Stimulated activated naive CD8-positive, alpha-beta T cell treated with anti-CD3 and anti-CD28 coated beads, Interleukin-15, Interleukin-2, amounts not matched to agents 100 ng/mL and 50 ng/mL, for 24 hours (primary cell): Measurements from ENCODE around the gene KIR2DL3.
"Not testable (repeated sequence)": the region's sequence is repeated elsewhere in the genome, so short reads cannot be mapped to it uniquely, and the experiment has no call there.

Source experiments
- H3K27ac Mint-ChIP-seq: one replicate; pipeline ENCODE4 v1.8.0; 2021; ENCODE audit warnings: mild to moderate bottlenecking, mixed read lengths
- H3K27me3 Mint-ChIP-seq: one replicate; pipeline ENCODE4 v1.8.0; 2021; ENCODE audit warnings: mixed read lengths
- H3K36me3 Mint-ChIP-seq: one replicate; pipeline ENCODE4 v1.8.0; 2021; ENCODE audit warnings: low read depth, mixed read lengths
- H3K4me1 Mint-ChIP-seq: one replicate; pipeline ENCODE4 v1.8.0; 2021; ENCODE audit warnings: low read depth, mixed read lengths
- H3K4me3 Mint-ChIP-seq: one replicate; pipeline ENCODE4 v1.8.0; 2021; ENCODE audit warnings: mild to moderate bottlenecking, mixed read lengths
- H3K9me3 Mint-ChIP-seq: one replicate; pipeline ENCODE4 v1.8.0; 2021; ENCODE audit warnings: mixed read lengths

The KIR2DL3 gene

DNA sequence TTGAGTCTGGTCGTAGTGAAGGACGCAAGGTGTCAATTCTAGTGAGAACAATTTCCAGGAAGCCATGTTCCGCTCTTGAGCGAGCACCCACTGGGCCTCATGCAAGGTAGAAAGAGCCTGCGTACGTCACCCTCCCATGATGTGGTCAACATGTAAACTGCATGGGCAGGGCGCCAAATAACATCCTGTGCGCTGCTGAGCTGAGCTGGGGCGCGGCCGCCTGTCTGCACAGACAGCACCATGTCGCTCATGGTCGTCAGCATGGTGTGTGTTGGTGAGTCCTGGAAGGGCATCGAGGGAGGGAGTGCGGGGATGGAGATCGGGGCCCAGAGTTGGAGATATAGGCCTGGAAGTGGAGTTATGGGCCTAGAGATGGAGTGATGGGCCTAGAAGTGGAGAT lies at the start of gene KIR2DL3:
Gene KIR2DL3, plus strand, starts transcription at position 208 of the 400 bp plus-strand sequence. Its CDS starts 33 bp downstream, at position 241.
- not testable (repeated sequence) for H3K9me3 Mint-ChIP-seq, H3K27ac Mint-ChIP-seq

DNA sequence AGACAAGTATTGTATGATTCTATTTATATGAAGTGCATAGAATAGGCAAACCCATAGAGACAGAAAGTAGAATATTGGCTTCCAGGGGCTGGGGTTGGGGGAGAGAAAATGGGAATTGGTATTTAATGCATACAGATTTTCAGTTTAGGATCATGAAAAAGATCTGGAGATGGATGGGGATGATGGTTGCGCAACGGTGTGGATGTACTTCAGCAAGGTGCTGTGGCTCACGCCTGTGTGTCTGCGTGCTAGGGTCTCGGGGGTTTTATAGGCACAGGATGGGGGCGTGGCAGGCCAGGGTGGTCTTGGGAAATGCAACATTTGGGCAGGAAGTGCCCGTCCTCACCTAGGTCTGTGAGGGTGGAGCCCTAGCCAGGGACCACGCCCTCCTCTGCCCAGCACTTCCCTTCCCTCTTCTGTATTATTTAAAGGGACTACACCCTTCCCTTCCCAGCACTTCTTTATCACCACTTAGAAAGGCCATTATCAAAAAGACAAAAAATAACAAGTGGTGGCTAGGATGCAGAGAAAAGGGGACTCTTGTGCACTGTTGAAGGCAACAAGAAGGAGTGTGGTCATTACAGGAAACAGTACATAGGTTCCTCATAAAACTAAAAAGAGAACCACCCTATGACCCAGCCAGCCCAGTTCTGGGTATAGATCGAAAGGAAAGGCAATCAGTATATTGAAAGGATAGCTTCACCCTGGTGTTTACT lies 46.6 kb upstream of the KIR2DL3 start:
- H3K4me1 Mint-ChIP-seq: no peaks in the 10 kb centered on the region
- peaks cover 38% of the 10 kb centered on the region for H3K27me3 Mint-ChIP-seq
- H3K27ac Mint-ChIP-seq: no peak overlapping the region
- no peaks in the 10 kb centered on the region for H3K36me3 Mint-ChIP-seq
- no peaks in the 10 kb centered on the region for H3K9me3 Mint-ChIP-seq
- no peak overlapping the region for H3K4me3 Mint-ChIP-seq

More for the DNA sequence above, at the start of gene KIR2DL3:
- H3K27me3 Mint-ChIP-seq, H3K4me1 Mint-ChIP-seq, H3K36me3 Mint-ChIP-seq, H3K4me3 Mint-ChIP-seq: not testable (repeated sequence)

DNA sequence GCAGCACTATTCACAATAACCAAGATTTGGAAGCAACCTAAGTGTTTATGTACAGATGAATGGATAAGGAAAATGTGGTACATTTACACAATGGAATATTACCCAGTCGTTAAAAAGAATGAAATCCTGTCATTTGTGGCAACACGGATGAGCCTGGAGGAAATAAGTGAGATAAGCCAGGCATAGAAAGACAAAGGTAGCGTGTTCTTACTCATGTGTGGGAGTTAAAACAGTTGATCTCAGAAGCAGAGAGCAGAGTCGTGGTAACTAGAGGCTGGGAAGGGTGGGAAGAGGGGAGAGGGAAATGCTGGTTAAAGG lies 46.1 kb upstream of the KIR2DL3 start:
- Mint-ChIP-seq H3K27me3 (peaks cover 38% of the 10 kb centered on the region), H3K27ac (no peak overlapping the region), H3K9me3 (no peaks in the 10 kb centered on the region), H3K4me3 (no peak overlapping the region), H3K4me1 (no peaks in the 10 kb centered on the region), H3K36me3 (no peaks in the 10 kb centered on the region)

- Mint-ChIP-seq H3K4me1 (no peaks in the 10 kb centered on the region), H3K27ac (no peak overlapping the region), H3K4me3 (no peak overlapping the region), H3K27me3 (peaks cover 40% of the 10 kb centered on the region), H3K9me3 (no peaks in the 10 kb centered on the region), H3K36me3 (no peaks in the 10 kb centered on the region)
Observed at GRCh38 chr19:54694648-54695047, 43.7 kb upstream of the KIR2DL3 start.

DNA sequence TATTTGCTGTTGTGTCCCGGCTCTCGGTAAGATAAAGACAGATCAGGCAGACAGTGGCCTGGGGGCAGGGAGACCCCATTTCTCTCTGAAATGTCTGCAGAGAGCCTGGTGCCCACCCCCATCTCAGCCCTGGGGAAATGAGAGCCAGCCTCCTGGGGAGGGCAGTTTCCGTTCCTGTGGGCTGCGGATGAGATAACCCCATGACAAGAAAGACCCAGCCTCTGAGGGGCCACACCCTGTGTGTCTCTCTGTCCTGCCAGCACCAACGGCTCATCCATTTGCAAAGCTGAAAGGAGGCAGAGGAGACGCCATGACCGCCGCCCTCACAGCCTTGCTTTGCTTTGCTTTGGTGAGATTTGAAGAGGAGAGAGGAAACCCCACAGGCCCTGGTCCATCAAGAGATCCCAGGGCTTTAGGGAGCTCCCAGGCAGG lies 42.2 kb upstream of the KIR2DL3 start:
- Mint-ChIP-seq H3K4me3 (no peak overlapping the region), H3K36me3 (no peaks in the 10 kb centered on the region), H3K9me3 (no peaks in the 10 kb centered on the region), H3K27me3 (peaks cover 45% of the 10 kb centered on the region), H3K27ac (no peak overlapping the region), H3K4me1 (no peaks in the 10 kb centered on the region)

- peaks cover 45% of the 10 kb centered on the region for H3K27me3 Mint-ChIP-seq
- no peaks in the 10 kb centered on the region for H3K4me1 Mint-ChIP-seq
- H3K4me3 Mint-ChIP-seq: no peak overlapping the region
- H3K36me3 Mint-ChIP-seq: no peaks in the 10 kb centered on the region
- no peak overlapping the region for H3K27ac Mint-ChIP-seq
- no peaks in the 10 kb centered on the region for H3K9me3 Mint-ChIP-seq
Observed at GRCh38 chr19:54696766-54697165, 41.5 kb upstream of the KIR2DL3 start.

- not testable (repeated sequence) for H3K9me3 Mint-ChIP-seq, H3K4me3 Mint-ChIP-seq, H3K4me1 Mint-ChIP-seq, H3K36me3 Mint-ChIP-seq, H3K27ac Mint-ChIP-seq
- peaks cover 40% of the 10 kb centered on the region for H3K27me3 Mint-ChIP-seq
Observed at GRCh38 chr19:54697716-54698115, 40.6 kb upstream of the KIR2DL3 start.

GRCh38 chr19:54704928-54705327 lies 33.4 kb upstream of the KIR2DL3 start:
- peaks cover 18% of the 10 kb centered on the region for H3K27me3 Mint-ChIP-seq
- H3K4me1 Mint-ChIP-seq: no peaks in the 10 kb centered on the region
- H3K27ac Mint-ChIP-seq: no peak overlapping the region
- no peaks in the 10 kb centered on the region for H3K36me3 Mint-ChIP-seq
- no peak overlapping the region for H3K4me3 Mint-ChIP-seq
- H3K9me3 Mint-ChIP-seq: no peaks in the 10 kb centered on the region

DNA sequence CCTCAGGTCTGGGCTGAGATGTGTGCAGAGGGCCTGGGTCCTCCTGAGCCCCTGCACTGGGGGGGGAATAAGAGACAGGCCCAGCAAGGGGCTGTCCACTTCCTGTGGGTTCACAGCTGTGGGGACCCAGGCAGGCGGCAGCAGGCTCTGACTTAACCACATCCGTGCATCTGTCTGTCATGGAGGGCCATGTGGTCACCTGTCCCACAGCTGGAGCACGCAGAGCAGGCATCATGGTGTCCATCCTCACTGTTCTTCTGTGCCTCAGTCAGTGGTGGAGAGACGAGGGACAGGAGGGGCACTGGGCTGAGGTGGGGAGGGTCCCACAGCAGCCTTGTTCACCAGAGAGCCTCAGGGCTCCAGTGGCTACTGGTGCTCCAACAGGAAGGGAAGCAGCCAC lies 30.4 kb upstream of the KIR2DL3 start:
- H3K27me3 Mint-ChIP-seq: peaks cover 5% of the 10 kb centered on the region
- H3K9me3 Mint-ChIP-seq: no peaks in the 10 kb centered on the region
- H3K4me3 Mint-ChIP-seq: no peak overlapping the region
- no peaks in the 10 kb centered on the region for H3K4me1 Mint-ChIP-seq
- H3K27ac Mint-ChIP-seq: no peak overlapping the region
- H3K36me3 Mint-ChIP-seq: no peaks in the 10 kb centered on the region

DNA sequence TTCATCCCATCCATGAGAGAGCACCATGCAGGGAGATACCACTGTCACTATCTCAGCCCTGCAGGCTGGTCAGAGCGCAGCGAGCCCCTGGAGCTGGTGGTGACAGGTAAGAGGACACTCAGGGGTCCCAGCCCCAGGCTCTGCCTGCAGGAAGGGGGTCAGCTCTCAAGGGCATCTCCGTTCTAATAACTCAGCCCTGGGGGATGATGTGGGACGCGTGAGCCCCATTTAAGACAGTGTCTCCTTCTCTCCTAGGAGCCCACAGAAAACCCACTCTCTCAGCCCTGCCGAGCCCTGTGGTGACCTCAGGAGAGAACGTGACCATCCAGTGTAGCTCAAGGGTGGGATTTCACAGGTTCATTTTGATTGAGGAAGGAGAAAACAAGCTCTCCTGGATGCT lies 29.5 kb upstream of the KIR2DL3 start:
- no peak overlapping the region for H3K27ac Mint-ChIP-seq
- H3K36me3 Mint-ChIP-seq: no peaks in the 10 kb centered on the region
- H3K27me3 Mint-ChIP-seq: peaks cover 12% of the 10 kb centered on the region
- no peaks in the 10 kb centered on the region for H3K4me1 Mint-ChIP-seq
- no peaks in the 10 kb centered on the region for H3K9me3 Mint-ChIP-seq
- no peak overlapping the region for H3K4me3 Mint-ChIP-seq

- H3K4me1 Mint-ChIP-seq: no peaks in the 10 kb centered on the region
- peaks cover 12% of the 10 kb centered on the region for H3K27me3 Mint-ChIP-seq
- H3K4me3 Mint-ChIP-seq: no peak overlapping the region
- no peaks in the 10 kb centered on the region for H3K9me3 Mint-ChIP-seq
- H3K36me3 Mint-ChIP-seq: no peaks in the 10 kb centered on the region
- H3K27ac Mint-ChIP-seq: no peak overlapping the region
Observed at GRCh38 chr19:54709212-54709948, 28.9 kb upstream of the KIR2DL3 start.

- H3K9me3 Mint-ChIP-seq, H3K4me1 Mint-ChIP-seq, H3K4me3 Mint-ChIP-seq, H3K27ac Mint-ChIP-seq, H3K36me3 Mint-ChIP-seq: not testable (repeated sequence)
- peaks cover 12% of the 10 kb centered on the region for H3K27me3 Mint-ChIP-seq
Observed at GRCh38 chr19:54709956-54710355, 28.4 kb upstream of the KIR2DL3 start.

- H3K36me3 Mint-ChIP-seq: no peaks in the 10 kb centered on the region
- peaks cover 15% of the 10 kb centered on the region for H3K27me3 Mint-ChIP-seq
- no peaks in the 10 kb centered on the region for H3K4me1 Mint-ChIP-seq
- peaks cover 27% of the 10 kb centered on the region for H3K9me3 Mint-ChIP-seq
- no peak within 1 kb of the TSS for H3K27ac Mint-ChIP-seq
- H3K4me3 Mint-ChIP-seq: no peak within 1 kb of the TSS
Observed at GRCh38 chr19:54724142-54724541, 14.2 kb upstream of the KIR2DL3 start, which contains the start of gene KIR3DL3. KIR3DL3 (plus strand) TSS chr19:54724442; CDS start chr19:54724497, 55 bp downstream.

DNA sequence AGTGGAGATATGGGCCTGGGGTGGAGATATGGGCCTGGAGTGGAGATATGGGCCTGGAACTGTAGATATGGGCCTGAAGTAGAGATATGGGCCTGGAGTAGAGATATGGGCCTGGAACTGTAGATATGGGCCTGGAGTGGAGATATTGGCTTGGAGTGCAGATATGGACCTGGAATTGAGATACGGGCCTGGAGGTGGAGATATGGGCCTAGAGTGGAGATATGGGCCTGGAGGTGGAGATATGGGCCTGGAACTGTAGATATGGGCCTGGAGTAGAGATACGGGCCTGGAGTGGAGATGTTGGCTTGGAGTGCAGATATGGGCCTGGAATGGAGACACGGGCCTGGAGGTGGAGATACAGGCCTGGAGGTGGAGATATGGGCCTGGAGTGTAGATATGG lies 13.7 kb upstream of the KIR2DL3 start:
- H3K4me1 Mint-ChIP-seq: no peaks in the 10 kb centered on the region
- H3K4me3 Mint-ChIP-seq: no peak overlapping the region
- no peak overlapping the region for H3K27ac Mint-ChIP-seq
- no peaks in the 10 kb centered on the region for H3K36me3 Mint-ChIP-seq
- H3K9me3 Mint-ChIP-seq: peaks cover 22% of the 10 kb centered on the region
- peaks cover 15% of the 10 kb centered on the region for H3K27me3 Mint-ChIP-seq

- Mint-ChIP-seq H3K4me3 (no peak overlapping the region), H3K36me3 (no peaks in the 10 kb centered on the region), H3K27me3 (peaks cover 11% of the 10 kb centered on the region), H3K4me1 (no peaks in the 10 kb centered on the region), H3K9me3 (peaks cover 18% of the 10 kb centered on the region), H3K27ac (no peak overlapping the region)
Observed at GRCh38 chr19:54725321-54725720, 13.0 kb upstream of the KIR2DL3 start.

DNA sequence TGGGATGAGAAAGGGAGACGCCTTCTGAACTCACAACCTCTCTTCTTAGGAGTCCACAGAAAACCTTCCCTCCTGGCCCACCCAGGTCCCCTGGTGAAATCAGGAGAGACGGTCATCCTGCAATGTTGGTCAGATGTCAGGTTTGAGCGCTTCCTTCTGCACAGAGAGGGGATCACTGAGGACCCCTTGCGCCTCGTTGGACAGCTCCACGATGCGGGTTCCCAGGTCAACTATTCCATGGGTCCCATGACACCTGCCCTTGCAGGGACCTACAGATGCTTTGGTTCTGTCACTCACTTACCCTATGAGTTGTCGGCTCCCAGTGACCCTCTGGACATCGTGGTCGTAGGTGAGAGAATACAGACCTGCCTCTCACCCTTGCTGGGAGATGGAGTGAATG lies 10.8 kb upstream of the KIR2DL3 start:
- H3K9me3 Mint-ChIP-seq: peaks cover 7% of the 10 kb centered on the region
- H3K27me3 Mint-ChIP-seq: peaks cover 14% of the 10 kb centered on the region
- no peak overlapping the region for H3K27ac Mint-ChIP-seq
- no peak overlapping the region for H3K4me3 Mint-ChIP-seq
- no peaks in the 10 kb centered on the region for H3K36me3 Mint-ChIP-seq
- H3K4me1 Mint-ChIP-seq: no peaks in the 10 kb centered on the region
